ENCODE data around the gene APOL5.

Gene APOL5

GRCh38 chr22:35742342-35743100 lies 24.8 kb downstream of the APOL5 start:
- no peak for DNase-seq (ENCODE audit: low spot score)

- DNase-seq (ENCODE audit: low spot score), result no peak
These were observed 25.7 kb downstream of the APOL5 start for GRCh38 chr22:35743326-35743860.

- no peak for DNase-seq (ENCODE audit: low spot score)
These were observed 28.6 kb downstream of the APOL5 start for GRCh38 chr22:35746248-35746647.

GRCh38 chr22:35746946-35747703 lies 29.5 kb downstream of the APOL5 start:
- DNase-seq (ENCODE audit: low spot score), result no peak

GRCh38 chr22:35749808-35750207 lies 32.1 kb downstream of the APOL5 start:
- DNase-seq (ENCODE audit: low spot score), result no peak

- DNase-seq (ENCODE audit: low spot score), result no peak
These were observed 34.6 kb downstream of the APOL5 start for GRCh38 chr22:35752006-35752862.

DNA sequence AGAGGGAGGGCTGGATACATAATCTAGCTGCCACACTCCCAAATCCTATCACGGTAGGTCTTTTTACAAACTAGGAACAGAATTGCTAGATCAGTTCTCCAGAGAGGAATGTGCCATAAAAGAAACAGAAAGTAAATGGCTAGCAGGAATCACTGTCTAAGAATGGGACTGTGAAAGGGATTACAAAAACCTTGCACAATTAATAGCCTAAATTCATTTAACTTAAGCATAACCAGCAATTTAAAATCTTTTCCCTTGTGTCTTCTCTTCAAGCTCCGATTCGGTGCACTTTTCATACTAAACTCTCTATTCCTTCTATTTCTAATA lies 35.2 kb downstream of the APOL5 start:
- no peak for DNase-seq (ENCODE audit: low spot score)

DNA sequence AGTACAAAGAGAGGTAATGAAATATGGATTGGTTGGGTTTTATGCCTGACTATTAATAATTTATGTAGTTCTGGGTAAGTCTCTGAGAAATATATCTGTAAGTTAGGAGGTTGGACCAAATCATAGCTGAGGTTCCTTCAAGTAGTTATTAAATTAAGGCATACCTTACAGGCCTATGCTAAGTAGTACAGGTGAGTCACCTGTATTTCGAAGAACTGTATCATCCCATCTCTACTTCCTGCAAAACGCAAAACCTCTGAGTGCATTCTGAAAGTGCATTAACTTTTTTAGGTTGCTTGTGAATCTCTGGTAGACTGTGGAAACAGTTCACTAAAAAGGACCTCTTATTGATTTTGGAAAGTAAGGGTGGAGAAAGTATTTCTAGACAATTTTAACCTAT lies 37.1 kb downstream of the APOL5 start:
- no peak for DNase-seq (ENCODE audit: low spot score)

- DNase-seq (ENCODE audit: low spot score), result no peak
These were observed 39.0 kb downstream of the APOL5 start for GRCh38 chr22:35756722-35757121.

DNA sequence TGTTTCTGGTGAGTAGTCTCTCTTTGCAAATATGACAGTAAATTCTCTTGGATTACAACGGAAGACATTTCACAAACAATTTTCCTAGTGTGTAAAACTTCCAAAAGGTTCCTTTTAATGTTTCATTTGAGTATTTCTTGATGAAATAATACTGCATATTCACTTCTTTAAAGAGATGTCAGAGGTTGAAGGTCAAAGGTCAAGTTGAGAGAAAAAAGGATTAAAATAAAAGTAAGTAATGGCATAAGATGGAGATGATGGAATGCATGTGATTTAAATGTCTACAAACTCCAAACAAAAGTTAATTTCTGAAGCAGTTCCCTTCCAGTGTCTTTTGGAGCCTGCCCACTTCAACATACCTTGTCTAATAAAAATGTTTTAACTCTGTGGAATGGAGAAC lies 40.7 kb downstream of the APOL5 start:
- DNase-seq (ENCODE audit: low spot score), result no peak

DNA sequence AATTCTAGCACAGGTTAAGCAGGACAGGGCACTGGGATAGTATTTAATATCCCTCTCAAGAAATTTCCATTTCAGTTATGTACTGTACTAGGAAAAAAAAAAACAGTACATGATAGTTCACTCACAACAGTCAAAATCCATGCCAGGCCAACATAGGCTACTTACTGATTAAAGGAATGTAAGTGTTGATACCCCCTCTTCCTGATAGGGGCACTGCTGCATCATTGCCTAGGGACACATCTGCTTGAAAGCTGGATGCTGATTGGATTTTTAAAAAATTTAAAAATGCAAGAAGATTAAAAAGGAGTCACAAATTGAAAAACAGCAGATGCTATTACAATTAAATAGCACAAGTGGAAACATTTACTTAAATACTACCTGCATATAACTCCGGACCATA lies 43.4 kb downstream of the APOL5 start:
- DNase-seq (ENCODE audit: low spot score), result no peak

- no peak for DNase-seq (ENCODE audit: low spot score)
These were observed 49.2 kb downstream of the APOL5 start for GRCh38 chr22:35766654-35767580.

DNA sequence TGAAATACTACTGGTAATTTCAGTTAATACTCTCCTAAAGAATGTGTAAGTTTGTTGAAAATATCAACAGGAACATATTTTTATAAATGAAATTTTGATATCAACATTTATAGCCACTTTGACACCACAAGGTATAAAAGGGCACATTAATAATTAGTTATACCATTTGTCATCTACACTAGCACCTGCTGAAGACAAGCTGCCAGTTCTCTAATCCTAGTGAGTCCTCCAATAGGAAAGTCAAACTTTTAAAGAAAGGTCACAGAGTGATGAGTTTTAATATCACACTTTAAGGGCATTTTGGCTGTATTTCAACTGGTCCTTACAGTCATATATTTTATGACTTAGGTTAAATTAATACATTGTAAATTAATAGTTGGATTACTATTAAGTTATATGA lies 52.3 kb downstream of the APOL5 start:
- DNase-seq (ENCODE audit: low spot score), result no peak

- no peak for DNase-seq (ENCODE audit: low spot score)
These were observed 57.7 kb downstream of the APOL5 start for GRCh38 chr22:35775339-35775738.

DNA sequence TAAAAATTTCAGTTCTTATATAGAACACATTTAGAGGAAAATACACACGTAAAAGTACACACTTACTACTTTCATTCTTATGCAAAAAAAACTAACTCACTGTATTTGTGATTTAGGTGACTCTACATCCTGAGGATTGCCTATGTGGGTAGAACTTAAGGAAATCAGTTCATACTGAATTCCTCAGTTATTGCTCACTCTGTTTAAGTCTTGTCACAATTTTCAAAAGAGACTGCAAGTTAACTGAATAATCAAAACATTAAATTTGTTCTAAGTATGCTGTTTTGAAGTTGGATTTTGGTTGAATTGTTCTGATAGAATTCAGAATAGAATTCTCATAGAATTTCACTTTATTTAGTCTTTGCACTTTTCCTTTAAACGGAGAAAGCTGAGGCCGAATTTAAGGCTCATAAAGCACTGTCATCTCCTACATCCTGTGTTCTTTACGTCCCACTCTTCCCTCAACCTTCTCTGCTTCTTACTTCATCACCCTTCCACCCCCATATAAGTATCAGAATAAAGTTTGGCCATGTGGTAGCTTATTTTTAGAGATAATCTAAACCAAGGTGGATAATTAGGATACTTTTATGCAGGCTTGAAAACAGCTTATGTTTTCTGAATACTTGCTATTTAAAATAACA lies 59.8 kb downstream of the APOL5 start:
- DNase-seq (ENCODE audit: low spot score), result no peak
